GM10266 (cell line): Measurements from ENCODE around the gene LRRC8E.
A peak's percentile ranks its signal among the peaks of the same experiment; 100 is the strongest.

Experiments
- DNase-seq: peaks from one replicate; pipeline ENCODE4 v3.0.0; 2012; ENCODE audit errors: extremely low spot score
- TF ChIP-seq, protein P1 (sequence below): IDR thresholded peaks from 2 replicates; pipeline ENCODE4 v1.5.1; 2012; ENCODE audit warnings: mild to moderate bottlenecking, low read depth; ENCODE audit not compliant: control insufficient read depth, insufficient read depth; ENCODE audit errors: missing control alignments

LRRC8E gene

GRCh38 chr19:7856109-7856591, 32.2 kb upstream of the LRRC8E start:
- TF ChIP-seq, protein P1, sequence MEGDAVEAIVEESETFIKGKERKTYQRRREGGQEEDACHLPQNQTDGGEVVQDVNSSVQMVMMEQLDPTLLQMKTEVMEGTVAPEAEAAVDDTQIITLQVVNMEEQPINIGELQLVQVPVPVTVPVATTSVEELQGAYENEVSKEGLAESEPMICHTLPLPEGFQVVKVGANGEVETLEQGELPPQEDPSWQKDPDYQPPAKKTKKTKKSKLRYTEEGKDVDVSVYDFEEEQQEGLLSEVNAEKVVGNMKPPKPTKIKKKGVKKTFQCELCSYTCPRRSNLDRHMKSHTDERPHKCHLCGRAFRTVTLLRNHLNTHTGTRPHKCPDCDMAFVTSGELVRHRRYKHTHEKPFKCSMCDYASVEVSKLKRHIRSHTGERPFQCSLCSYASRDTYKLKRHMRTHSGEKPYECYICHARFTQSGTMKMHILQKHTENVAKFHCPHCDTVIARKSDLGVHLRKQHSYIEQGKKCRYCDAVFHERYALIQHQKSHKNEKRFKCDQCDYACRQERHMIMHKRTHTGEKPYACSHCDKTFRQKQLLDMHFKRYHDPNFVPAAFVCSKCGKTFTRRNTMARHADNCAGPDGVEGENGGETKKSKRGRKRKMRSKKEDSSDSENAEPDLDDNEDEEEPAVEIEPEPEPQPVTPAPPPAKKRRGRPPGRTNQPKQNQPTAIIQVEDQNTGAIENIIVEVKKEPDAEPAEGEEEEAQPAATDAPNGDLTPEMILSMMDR: no peak
- DNase-seq: no peak

DNA sequence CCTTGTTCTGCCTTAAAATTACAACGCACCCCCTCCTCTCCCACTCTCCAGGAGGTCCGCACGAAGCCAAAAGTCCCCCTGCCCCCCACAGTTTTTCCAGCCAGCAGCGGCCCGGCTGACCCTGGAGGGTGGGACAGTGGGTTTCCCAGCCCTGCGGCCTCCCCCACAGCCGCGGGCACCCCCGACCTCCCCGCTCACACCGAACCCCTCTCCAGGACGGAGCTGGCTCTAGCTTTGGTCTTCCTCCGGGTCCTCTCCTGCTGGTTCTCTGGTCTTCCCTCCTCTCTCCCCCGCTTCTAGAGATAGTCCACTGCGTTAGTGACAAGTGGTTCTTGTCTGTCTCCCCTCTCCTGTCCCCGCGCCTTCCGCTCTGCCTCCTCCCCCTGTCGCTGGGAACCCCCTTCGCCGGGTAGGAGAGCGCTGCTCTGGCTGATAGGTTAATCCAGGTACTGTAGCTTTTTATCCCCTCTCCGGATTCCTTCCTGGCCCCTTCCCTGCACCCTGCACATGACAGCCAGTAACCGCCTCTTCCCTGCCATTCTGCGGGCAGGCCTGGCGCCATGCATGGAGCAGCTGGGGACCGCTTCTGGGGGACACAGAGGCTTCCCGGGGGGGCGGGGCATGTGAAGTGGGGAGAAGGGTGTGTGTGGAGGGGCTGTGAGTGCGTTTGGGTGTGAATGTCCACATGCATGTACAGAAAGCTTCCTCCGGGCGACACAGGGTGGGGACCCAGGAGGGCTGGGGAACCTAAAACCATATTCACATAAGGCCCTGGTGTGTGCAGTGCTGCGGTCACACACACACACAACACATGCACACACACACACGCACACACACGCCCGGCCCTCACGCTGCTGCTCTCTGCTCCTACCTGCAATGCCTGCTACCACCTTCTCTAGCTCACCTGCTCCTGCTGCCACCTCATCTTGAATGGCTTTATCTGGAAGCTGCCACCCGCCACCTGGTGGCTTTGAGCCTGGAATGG, 31.3 kb upstream of the LRRC8E start:
- TF ChIP-seq, protein P1: no peak
- DNase-seq: no peak

GRCh38 chr19:7857727-7858108, 30.6 kb upstream of the LRRC8E start:
- no peak for DNase-seq
- TF ChIP-seq, protein P1: no peak

DNA sequence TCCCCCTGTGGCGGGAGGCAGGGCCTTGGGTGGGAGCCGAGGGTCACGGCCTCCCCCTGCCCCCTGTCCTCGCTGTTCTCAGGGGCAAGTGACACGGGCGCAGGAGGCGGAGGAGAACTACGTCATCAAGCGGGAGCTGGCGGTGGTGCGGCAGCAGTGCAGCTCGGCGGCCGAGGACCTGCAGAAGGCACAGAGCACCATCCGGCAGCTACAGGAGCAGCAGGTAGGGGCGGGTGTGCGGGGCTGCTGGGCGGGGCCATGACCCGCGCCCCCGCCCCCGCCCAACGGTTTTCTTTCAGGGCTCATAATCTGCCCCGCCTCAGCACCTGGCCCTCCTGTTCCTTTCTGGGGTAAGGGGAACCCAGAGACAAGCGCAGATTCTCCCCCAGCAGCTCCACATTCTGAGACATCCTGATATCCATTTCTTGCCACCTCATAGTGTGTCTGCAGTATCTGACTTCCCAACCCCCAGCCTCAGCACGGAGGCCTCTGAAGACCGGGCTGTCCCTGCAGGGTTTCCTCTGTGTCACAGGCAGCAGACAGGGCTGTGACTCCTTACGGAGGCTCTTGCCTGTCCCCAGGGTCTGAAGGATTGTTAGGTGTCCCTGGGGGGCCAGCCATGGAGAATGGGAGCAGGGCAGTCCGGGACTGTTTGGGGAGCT, 30.1 kb upstream of the LRRC8E start:
- TF ChIP-seq, protein P1: no peak
- DNase-seq: peak; percentile 15

GRCh38 chr19:7859087-7859486, 29.2 kb upstream of the LRRC8E start:
- peak; percentile 11 for DNase-seq

GRCh38 chr19:7859831-7860713, 28.2 kb upstream of the LRRC8E start:
- DNase-seq: no peak
- TF ChIP-seq, protein P1: no peak
